ENCODE data around the gene DMD.

The DMD gene

GRCh38 chrX:33001107-33001506 is 210.2 kb downstream of the DMD start:
- no peaks in the 10 kb centered on the region for H3K9me3 ChIP-seq (ENCODE audit: insufficient read depth, low read length, severe bottlenecking)
- no peak overlapping the region for H3K27ac ChIP-seq (ENCODE audit: low read length)
- no peaks in the 10 kb centered on the region for H4K20me1 ChIP-seq (ENCODE audit: insufficient read depth, low read length)
- no peak for DNase-seq
- H3K79me2 ChIP-seq (ENCODE audit: insufficient read depth, low read length) = no peaks in the 10 kb centered on the region
- H3K27me3 ChIP-seq (ENCODE audit: insufficient read depth, low read length, poor library complexity) = no peaks in the 10 kb centered on the region
- TF ChIP-seq EZH2 (IDR thresholded peaks at IDR 0.05; ENCODE audit: borderline replicate concordance, low read depth, low read length, severe bottlenecking) (no peak), CTCF (IDR thresholded peaks at IDR 0.05; ENCODE audit: borderline replicate concordance, extremely low read depth, low read length, poor library complexity, severe bottlenecking) (no peak)
- H3K4me2 ChIP-seq (ENCODE audit: insufficient read depth, low read length) = no peak overlapping the region
- no peak for ATAC-seq (ENCODE audit: insufficient read depth, low read depth)
- H3K4me3 ChIP-seq (ENCODE audit: low read depth in 1 of 2, low read length in 2 of 2) = no peak overlapping the region
- H3K9ac ChIP-seq (ENCODE audit: low read depth, low read length) = no peak overlapping the region
- H2AFZ ChIP-seq (ENCODE audit: low read depth, low read length) = no peak overlapping the region
- H3K36me3 ChIP-seq (ENCODE audit: insufficient read depth, low read length) = no peaks in the 10 kb centered on the region
- H3K4me1 ChIP-seq (ENCODE audit: insufficient read depth, low read length) = no peaks in the 10 kb centered on the region

DNA sequence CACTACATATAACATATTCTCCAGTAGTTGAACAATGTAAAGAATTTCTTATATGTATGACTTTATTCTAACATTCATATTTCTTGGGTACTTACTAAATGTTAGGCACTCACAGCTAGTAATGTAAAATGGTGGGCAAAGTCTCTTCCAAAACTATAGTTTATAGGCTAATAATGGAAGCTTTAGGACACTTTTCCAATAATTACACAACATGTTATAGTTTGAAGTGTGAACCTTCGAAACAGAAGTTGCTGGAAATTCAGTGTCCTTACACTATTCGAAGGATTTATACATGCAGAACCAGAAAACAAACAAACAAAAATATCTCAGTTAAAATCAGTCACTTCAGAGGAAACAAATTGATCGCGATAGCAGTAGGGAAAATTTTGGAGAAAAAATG is 212.6 kb downstream of the DMD start:
- Histone ChIP-seq H3K27me3 (ENCODE audit: insufficient read depth, low read length, poor library complexity) (no peaks in the 10 kb centered on the region), H2AFZ (ENCODE audit: low read depth, low read length) (no peak overlapping the region), H3K4me2 (ENCODE audit: insufficient read depth, low read length) (no peak overlapping the region), H3K9ac (ENCODE audit: low read depth, low read length) (no peak overlapping the region), H3K9me3 (ENCODE audit: insufficient read depth, low read length, severe bottlenecking) (no peaks in the 10 kb centered on the region), H4K20me1 (ENCODE audit: insufficient read depth, low read length) (no peaks in the 10 kb centered on the region), H3K79me2 (ENCODE audit: insufficient read depth, low read length) (no peaks in the 10 kb centered on the region), H3K36me3 (ENCODE audit: insufficient read depth, low read length) (no peaks in the 10 kb centered on the region), H3K4me1 (ENCODE audit: insufficient read depth, low read length) (no peaks in the 10 kb centered on the region), H3K4me3 (ENCODE audit: low read depth in 1 of 2, low read length in 2 of 2) (no peak overlapping the region), H3K27ac (ENCODE audit: low read length) (no peak overlapping the region)
- no peak for DNase-seq
- TF ChIP-seq EZH2 (IDR thresholded peaks at IDR 0.05; ENCODE audit: borderline replicate concordance, low read depth, low read length, severe bottlenecking) = no peak
- no peak for ATAC-seq (ENCODE audit: insufficient read depth, low read depth)

GRCh38 chrX:32995427-32995826 is 215.9 kb downstream of the DMD start:
- H3K27ac ChIP-seq (ENCODE audit: low read length) = no peak overlapping the region
- TF ChIP-seq CTCF (IDR thresholded peaks at IDR 0.05; ENCODE audit: borderline replicate concordance, extremely low read depth, low read length, poor library complexity, severe bottlenecking) = no peak
- TF ChIP-seq EZH2 (IDR thresholded peaks at IDR 0.05; ENCODE audit: borderline replicate concordance, low read depth, low read length, severe bottlenecking) = no peak
- H2AFZ ChIP-seq (ENCODE audit: low read depth, low read length) = no peak overlapping the region
- no peaks in the 10 kb centered on the region for H3K79me2 ChIP-seq (ENCODE audit: insufficient read depth, low read length)
- H3K4me1 ChIP-seq (ENCODE audit: insufficient read depth, low read length) = no peaks in the 10 kb centered on the region
- H3K27me3 ChIP-seq (ENCODE audit: insufficient read depth, low read length, poor library complexity) = no peaks in the 10 kb centered on the region
- H3K36me3 ChIP-seq (ENCODE audit: insufficient read depth, low read length) = no peaks in the 10 kb centered on the region
- H3K9me3 ChIP-seq (ENCODE audit: insufficient read depth, low read length, severe bottlenecking) = no peaks in the 10 kb centered on the region
- ATAC-seq (ENCODE audit: insufficient read depth, low read depth) (no peak), DNase-seq (no peak)
- H3K9ac ChIP-seq (ENCODE audit: low read depth, low read length) = no peak overlapping the region
- H4K20me1 ChIP-seq (ENCODE audit: insufficient read depth, low read length) = no peaks in the 10 kb centered on the region
- H3K4me3 ChIP-seq (ENCODE audit: low read depth in 1 of 2, low read length in 2 of 2) = no peak overlapping the region
- no peak overlapping the region for H3K4me2 ChIP-seq (ENCODE audit: insufficient read depth, low read length)

GRCh38 chrX:32987142-32987541 is 224.2 kb downstream of the DMD start:
- no peak for ATAC-seq (ENCODE audit: insufficient read depth, low read depth)
- no peaks in the 10 kb centered on the region for H3K4me1 ChIP-seq (ENCODE audit: insufficient read depth, low read length)

More at GRCh38 chrX:32987142-32987541, 224.2 kb downstream of the DMD start:
- Histone ChIP-seq H3K9me3 (ENCODE audit: insufficient read depth, low read length, severe bottlenecking) (no peaks in the 10 kb centered on the region), H3K36me3 (ENCODE audit: insufficient read depth, low read length) (no peaks in the 10 kb centered on the region), H3K4me3 (ENCODE audit: low read depth in 1 of 2, low read length in 2 of 2) (no peak overlapping the region), H3K27ac (ENCODE audit: low read length) (no peak overlapping the region), H3K27me3 (ENCODE audit: insufficient read depth, low read length, poor library complexity) (no peaks in the 10 kb centered on the region), H2AFZ (ENCODE audit: low read depth, low read length) (no peak overlapping the region), H4K20me1 (ENCODE audit: insufficient read depth, low read length) (no peaks in the 10 kb centered on the region), H3K79me2 (ENCODE audit: insufficient read depth, low read length) (no peaks in the 10 kb centered on the region), H3K4me2 (ENCODE audit: insufficient read depth, low read length) (no peak overlapping the region), H3K9ac (ENCODE audit: low read depth, low read length) (no peak overlapping the region)
- no peak for TF ChIP-seq EZH2 (IDR thresholded peaks at IDR 0.05; ENCODE audit: borderline replicate concordance, low read depth, low read length, severe bottlenecking)
- no peak for TF ChIP-seq CTCF (IDR thresholded peaks at IDR 0.05; ENCODE audit: borderline replicate concordance, extremely low read depth, low read length, poor library complexity, severe bottlenecking)
- DNase-seq = no peak

Data from DND-41 (cell line).